B cell (primary cell): Measurements from ENCODE around the gene TKFC. TPM values are rescaled to one million over a fixed set of nuclear protein-coding genes. Genes with fewer than 3 reads are reported as not detected.

Experiments used
- ATAC-seq: fragments of 200-7000 bp; cut with Tn5 transposase; one replicate; pipeline ENCODE4 v1.10.0; 2021; ENCODE audit warnings: low read depth, mild to moderate bottlenecking, moderate number of reproducible peaks, moderate library complexity
- CTCF ChIA-PET: fragments of 350-600 bp; sonication (Branson Sonifier 250); formaldehyde crosslinking; loops from one replicate; lab custom pipeline; 2021; ENCODE audit warnings: antibody characterized with exemption, inconsistent platforms; lab: Charles Lee
- POLR2A ChIA-PET: fragments of 350-600 bp; sonication (Branson Sonifier 250); formaldehyde crosslinking; loops from one replicate; lab custom pipeline; 2021; ENCODE audit warnings: antibody characterized with exemption; lab: Charles Lee
- DNase-seq: peaks from one replicate; pipeline ENCODE4 v3.0.0; 2013
- H2AFZ ChIP-seq: 2 replicates; pipeline ENCODE4 v1.6.1; 2012; ENCODE audit warnings: mild to moderate bottlenecking, low read depth, low read length; ENCODE audit not compliant: insufficient read depth, poor library complexity, severe bottlenecking
- H3K27ac ChIP-seq, 2 donors: 1 replicate in 1 of 2; 2 replicates in 1 of 2; pipeline ENCODE4 v1.5.1; 2012 to 2013; ENCODE audit warnings: low read length in 2 of 2, mild to moderate bottlenecking in 2 of 2, moderate library complexity in 1 of 2
- H3K27me3 ChIP-seq, 4 experiments: fragments of 200-600 bp in 1 of 4; sonication (generic) in 1 of 4; replicated peaks in 1 of 4; 1 replicate in 2 of 4; 2 replicates in 2 of 4; pipeline versions ENCODE4 v1.6.1 to v1.7.0; 2013 to 2016; ENCODE audit warnings: low read length in 3 of 4, mild to moderate bottlenecking in 2 of 4, mixed read lengths in 1 of 4, moderate library complexity in 1 of 4; ENCODE audit not compliant: insufficient read depth in 4 of 4, control insufficient read depth in 3 of 4; ENCODE audit errors: control extremely low read depth in 1 of 4
- H3K36me3 ChIP-seq, 2 experiments: replicated peaks in 1 of 2; 1 replicate in 1 of 2; 2 replicates in 1 of 2; pipeline versions ENCODE4 v1.6.1 to v1.7.1; 2013; ENCODE audit warnings: low read length in 1 of 2; ENCODE audit not compliant: insufficient read depth in 2 of 2, control insufficient read depth in 1 of 2; ENCODE audit errors: control extremely low read depth in 1 of 2, extremely low read depth in 1 of 2
- H3K4me1 ChIP-seq, 2 donors: fragments of 200-600 bp in 1 of 2; sonication (generic) in 1 of 2; 1 replicate in 1 of 2; 2 replicates in 1 of 2; pipeline versions ENCODE4 v1.5.1 to v1.6.1; 2013 to 2017; ENCODE audit warnings: low read length in 2 of 2; ENCODE audit not compliant: control insufficient read depth in 2 of 2, insufficient read depth in 2 of 2
- H3K4me2 ChIP-seq: replicated peaks from 2 replicates; pipeline ENCODE3; 2012; ENCODE audit warnings: mild to moderate bottlenecking, low read depth, low read length; ENCODE audit not compliant: poor library complexity, severe bottlenecking
- H3K4me3 ChIP-seq, 5 experiments: fragments of 200-600 bp in 1 of 5; sonication (generic) in 1 of 5; 1 replicate in 3 of 5; 2 replicates in 2 of 5; pipeline versions ENCODE4 v1.5.1 to v1.7.0; 2011 to 2016; ENCODE audit warnings: low read length in 4 of 5, mild to moderate bottlenecking in 4 of 5, low read depth in 2 of 5, control low read depth in 1 of 5, moderate library complexity in 1 of 5; ENCODE audit not compliant: insufficient read depth in 1 of 5; ENCODE audit errors: control extremely low read depth in 1 of 5, extremely low read depth in 1 of 5
- H3K79me2 ChIP-seq: fragments of 200-600 bp; sonication (generic); one replicate; pipeline ENCODE4 v1.6.0; 2016; ENCODE audit warnings: low read length; ENCODE audit not compliant: control insufficient read depth, insufficient read depth
- H3K9ac ChIP-seq: fragments of 200-600 bp; sonication (generic); 2 replicates; pipeline ENCODE4 v1.6.1; 2017; ENCODE audit warnings: mild to moderate bottlenecking, low read length, moderate library complexity
- H3K9me3 ChIP-seq, 3 donors: one replicate each; pipeline versions ENCODE4 v1.6.1 to v1.7.1; 2013; ENCODE audit warnings: low read length in 2 of 3; ENCODE audit not compliant: control insufficient read depth in 2 of 3, insufficient read depth in 1 of 3; ENCODE audit errors: control extremely low read depth in 1 of 3
- H4K20me1 ChIP-seq: 2 replicates; pipeline ENCODE4 v1.6.0; 2012; ENCODE audit warnings: mild to moderate bottlenecking, low read length; ENCODE audit not compliant: insufficient read depth, control insufficient read depth, poor library complexity, severe bottlenecking
- H3K27ac Mint-ChIP-seq: one replicate; pipeline ENCODE4 v1.8.0; 2021; ENCODE audit warnings: mixed read lengths
- H3K27me3 Mint-ChIP-seq: one replicate; pipeline ENCODE4 v1.8.0; 2021; ENCODE audit warnings: mixed read lengths
- H3K4me1 Mint-ChIP-seq: one replicate; pipeline ENCODE4 v1.8.0; 2021; ENCODE audit warnings: mixed read lengths
- H3K4me3 Mint-ChIP-seq: one replicate; pipeline ENCODE4 v1.8.0; 2021; ENCODE audit warnings: mixed read lengths
- H3K9me3 Mint-ChIP-seq: one replicate; pipeline ENCODE4 v1.8.0; 2022; ENCODE audit warnings: mixed read lengths; ENCODE audit not compliant: insufficient read depth
- EZH2 ChIP-seq: IDR thresholded peaks from 2 replicates; pipeline ENCODE4 v1.6.1; 2012; ENCODE audit warnings: borderline replicate concordance, low read depth, mild to moderate bottlenecking, moderate library complexity, low read length; ENCODE audit not compliant: insufficient read depth, poor library complexity, severe bottlenecking
- WGBS: methylation state at CpG from one replicate; pipeline ENCODE4 v1.1.5; 2013; ENCODE audit warnings: missing lambda C conversion rate; ENCODE audit not compliant: insufficient coverage; 5-methylcytosine and 5-hydroxymethylcytosine counted together
- intact Hi-C: fragments of 100-400 bp; cut with micrococcal nuclease; formaldehyde crosslinking; loops from one replicate; pipeline ENCODE4 v1.10.0; 2022
- polyA plus RNA-seq: library from polyadenylated mRNA; depleted of rRNA; stranded (reverse); fragments of >200 nt; gene quantifications from 2 replicates; pipeline ENCODE4 v1.2.3, GENCODE V29; 2012
- total RNA-seq, 2 donors: library from RNA; stranded (reverse); fragments of 120-200 nt in 1 of 2; gene quantifications; 1 replicate in 1 of 2; 2 replicates in 1 of 2; pipeline versions ENCODE4 v1.2.3 to v1.2.4, GENCODE V29; 2013 to 2022
- TF ChIP-seq, protein P1 (sequence below): fragments of 200-600 bp; IDR thresholded peaks from one replicate; pipeline ENCODE4 v1.8.0; 2022; ENCODE audit warnings: antibody characterized with exemption, mild to moderate bottlenecking

Gene TKFC
- total and polyA plus RNA-seq, 2 donors (not counting 1 experiment from before 2014, with no cell fraction given): 82.3 to 86.3 TPM

DNA sequence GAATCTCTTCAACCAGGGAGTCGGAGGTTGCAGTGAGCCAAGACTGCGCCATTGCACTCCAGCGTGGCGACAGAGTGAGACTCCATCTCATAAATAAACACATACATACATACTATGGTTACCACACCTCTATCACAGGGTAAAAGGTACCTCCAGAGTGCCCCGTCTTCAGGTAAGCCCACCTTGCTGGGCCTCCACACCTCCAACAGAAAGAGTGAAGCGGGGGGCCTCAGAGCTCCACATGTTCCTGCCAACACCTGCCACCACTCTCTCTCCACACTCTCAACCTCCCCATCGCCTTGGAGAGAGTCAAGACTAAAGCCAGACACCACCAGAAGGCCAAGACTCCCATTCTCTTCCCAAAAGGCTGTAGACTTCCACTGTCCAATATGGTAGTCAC is 27.6 kb upstream of the TKFC start:
- H3K9me3 ChIP-seq: no peaks in the 10 kb centered on the region
- no peaks in the 10 kb centered on the region for H3K4me1 ChIP-seq
- DNase-seq (no peak), ATAC-seq (no peak)
- ChIA-PET POLR2A (no interaction called here), CTCF (no interaction called here)
- no peaks in the 10 kb centered on the region for H3K27me3 ChIP-seq
- Mint-ChIP-seq H3K4me3 (no peak overlapping the region), H3K9me3 (no peaks in the 10 kb centered on the region), H3K27me3 (no peaks in the 10 kb centered on the region), H3K27ac (no peak overlapping the region), H3K4me1 (no peaks in the 10 kb centered on the region)
- intact Hi-C loops: no loop called here
- no peak overlapping the region for H2AFZ ChIP-seq
- H3K27ac ChIP-seq: no peak overlapping the region
- peaks cover 4 to 91% of the 10 kb centered on the region in 2 experiments for H3K36me3 ChIP-seq
- peaks cover under 1% of the 10 kb centered on the region for H4K20me1 ChIP-seq
- no peak overlapping the region for H3K4me3 ChIP-seq
- TF ChIP-seq EZH2: no peak
- TF ChIP-seq, protein P1, sequence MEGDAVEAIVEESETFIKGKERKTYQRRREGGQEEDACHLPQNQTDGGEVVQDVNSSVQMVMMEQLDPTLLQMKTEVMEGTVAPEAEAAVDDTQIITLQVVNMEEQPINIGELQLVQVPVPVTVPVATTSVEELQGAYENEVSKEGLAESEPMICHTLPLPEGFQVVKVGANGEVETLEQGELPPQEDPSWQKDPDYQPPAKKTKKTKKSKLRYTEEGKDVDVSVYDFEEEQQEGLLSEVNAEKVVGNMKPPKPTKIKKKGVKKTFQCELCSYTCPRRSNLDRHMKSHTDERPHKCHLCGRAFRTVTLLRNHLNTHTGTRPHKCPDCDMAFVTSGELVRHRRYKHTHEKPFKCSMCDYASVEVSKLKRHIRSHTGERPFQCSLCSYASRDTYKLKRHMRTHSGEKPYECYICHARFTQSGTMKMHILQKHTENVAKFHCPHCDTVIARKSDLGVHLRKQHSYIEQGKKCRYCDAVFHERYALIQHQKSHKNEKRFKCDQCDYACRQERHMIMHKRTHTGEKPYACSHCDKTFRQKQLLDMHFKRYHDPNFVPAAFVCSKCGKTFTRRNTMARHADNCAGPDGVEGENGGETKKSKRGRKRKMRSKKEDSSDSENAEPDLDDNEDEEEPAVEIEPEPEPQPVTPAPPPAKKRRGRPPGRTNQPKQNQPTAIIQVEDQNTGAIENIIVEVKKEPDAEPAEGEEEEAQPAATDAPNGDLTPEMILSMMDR: no peak
- 97% methylated on average over 7 of the region's 7 CpGs for WGBS
- H3K79me2 ChIP-seq: no peaks in the 10 kb centered on the region
- H3K4me2 ChIP-seq: no peak overlapping the region
- H3K9ac ChIP-seq: no peak overlapping the region

DNA sequence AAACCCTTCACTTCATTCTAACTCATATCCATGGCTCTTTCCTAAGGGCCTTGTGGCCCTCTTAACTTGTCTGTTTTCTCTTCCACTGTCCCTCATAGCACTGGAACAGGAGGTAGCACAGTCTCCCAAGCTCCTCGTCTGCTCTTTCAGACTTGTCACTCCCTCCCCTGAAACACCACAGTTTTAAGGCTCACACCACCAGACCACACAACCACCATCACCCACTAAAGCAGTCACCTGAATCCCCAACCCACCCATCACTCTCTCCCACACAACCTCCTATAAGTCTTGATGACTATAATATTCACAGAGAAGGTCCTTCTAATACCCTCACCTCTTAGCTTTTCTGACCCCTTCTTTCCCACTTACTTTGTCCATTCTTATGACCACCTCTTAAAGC is 26.8 kb upstream of the TKFC start:
- no peak for ATAC-seq
- POLR2A ChIA-PET: no interaction called here
- WGBS: 100% methylated on average over 1 of the region's 1 CpG

More for the DNA sequence above, 26.8 kb upstream of the TKFC start:
- Histone ChIP-seq H3K79me2 (no peaks in the 10 kb centered on the region), H2AFZ (no peak overlapping the region), H3K9me3 (no peaks in the 10 kb centered on the region), H3K27me3 (no peaks in the 10 kb centered on the region), H3K36me3 (peaks cover 6 to 91% of the 10 kb centered on the region in 2 experiments), H3K27ac (no peak overlapping the region), H3K4me3 (no peak overlapping the region), H3K4me1 (no peaks in the 10 kb centered on the region), H3K4me2 (no peak overlapping the region), H4K20me1 (peaks cover 4% of the 10 kb centered on the region), H3K9ac (no peak overlapping the region)
- intact Hi-C loops: no loop called here
- CTCF ChIA-PET: no interaction called here
- H3K4me3 Mint-ChIP-seq: no peak overlapping the region
- TF ChIP-seq, protein P1: no peak
- TF ChIP-seq EZH2: no peak
- DNase-seq: no peak
- no peaks in the 10 kb centered on the region for H3K27me3 Mint-ChIP-seq
- no peaks in the 10 kb centered on the region for H3K4me1 Mint-ChIP-seq
- no peaks in the 10 kb centered on the region for H3K9me3 Mint-ChIP-seq
- H3K27ac Mint-ChIP-seq: no peak overlapping the region
